Measurements from ENCODE around the gene MAP2K6.
"Not testable (repeated sequence)": the region's sequence is repeated elsewhere in the genome, so short reads cannot be mapped to it uniquely, and the experiment has no call there.

MAP2K6 gene

GRCh38 chr17:69460963-69461922, 46.7 kb downstream of the MAP2K6 start:
- DNase-seq, result no peak

GRCh38 chr17:69461951-69462369, 47.5 kb downstream of the MAP2K6 start:
- no peak for DNase-seq

- no peak for DNase-seq
Measured at GRCh38 chr17:69462882-69463281, 48.4 kb downstream of the MAP2K6 start.

- no peak for DNase-seq
Measured at GRCh38 chr17:69466451-69466850, 52.0 kb downstream of the MAP2K6 start.

- DNase-seq, result no peak
Measured at GRCh38 chr17:69466905-69467667, 52.6 kb downstream of the MAP2K6 start.

- DNase-seq, result no peak
Measured at GRCh38 chr17:69468207-69468606, 53.7 kb downstream of the MAP2K6 start.

GRCh38 chr17:69470702-69471101, 56.2 kb downstream of the MAP2K6 start:
- DNase-seq, result no peak

- DNase-seq, result no peak
Measured at GRCh38 chr17:69471406-69471805, 56.9 kb downstream of the MAP2K6 start.

GRCh38 chr17:69473841-69474831, 59.6 kb downstream of the MAP2K6 start:
- no peak for DNase-seq

GRCh38 chr17:69477204-69477902, 62.9 kb downstream of the MAP2K6 start:
- no peak for DNase-seq

GRCh38 chr17:69477903-69478266, 63.4 kb downstream of the MAP2K6 start:
- no peak for DNase-seq

- no peak for DNase-seq
Measured at GRCh38 chr17:69478916-69479315, 64.4 kb downstream of the MAP2K6 start.

GRCh38 chr17:69479756-69480155, 65.3 kb downstream of the MAP2K6 start:
- not testable (repeated sequence) for DNase-seq

- no peak for DNase-seq
Measured at GRCh38 chr17:69480245-69480644, 65.7 kb downstream of the MAP2K6 start.

- peak; percentile 68 for DNase-seq
Measured at GRCh38 chr17:69485251-69485661, 70.8 kb downstream of the MAP2K6 start.

GRCh38 chr17:69485901-69486643, 71.6 kb downstream of the MAP2K6 start:
- peak; percentile 24 for DNase-seq

- no peak for DNase-seq
Measured at GRCh38 chr17:69486779-69487637, 72.5 kb downstream of the MAP2K6 start.

- DNase-seq, result no peak
Measured at GRCh38 chr17:69489313-69489712, 74.8 kb downstream of the MAP2K6 start.

- DNase-seq, result no peak
Measured at GRCh38 chr17:69492410-69493071, 78.0 kb downstream of the MAP2K6 start.

- DNase-seq, result no peak
Measured at GRCh38 chr17:69495787-69496186, 81.3 kb downstream of the MAP2K6 start.
